Neural cell (in vitro differentiated cells): Measurements from ENCODE around the gene EYS.

Experiments
- EP300 ChIP-seq: fragments of 450-650 bp; conservative IDR thresholded peaks from 2 replicates; pipeline ENCODE4 v1.6.1; 2014; ENCODE audit warnings: antibody characterized with exemption, mild to moderate bottlenecking, moderate library complexity; ENCODE audit not compliant: poor library complexity, severe bottlenecking
- EZH2 ChIP-seq: fragments of 200-600, 300-800 bp; shearing (Covaris generic), sonication (generic); IDR thresholded peaks from 2 replicates; pipeline ENCODE4 v1.6.1; 2014; ENCODE audit warnings: antibody characterized with exemption, low read length, borderline replicate concordance, mild to moderate bottlenecking; ENCODE audit not compliant: insufficient read depth, poor library complexity, severe bottlenecking
- MXI1 ChIP-seq: fragments of 450-650 bp; conservative IDR thresholded peaks from 2 replicates; pipeline ENCODE4 v1.6.1; 2014; ENCODE audit warnings: antibody characterized with exemption, mild to moderate bottlenecking; ENCODE audit not compliant: poor library complexity, severe bottlenecking
- POLR2AphosphoS5 ChIP-seq: IDR thresholded peaks from 2 replicates; pipeline ENCODE4 v1.6.1; 2012
- RAD21 ChIP-seq: fragments of 450-650 bp; conservative IDR thresholded peaks from 2 replicates; pipeline ENCODE4 v1.6.1; 2014; ENCODE audit warnings: antibody characterized with exemption, mild to moderate bottlenecking, moderate library complexity
- SMC3 ChIP-seq: fragments of 450-650 bp; conservative IDR thresholded peaks from 2 replicates; pipeline ENCODE4 v1.6.1; 2014; ENCODE audit warnings: antibody characterized with exemption, mild to moderate bottlenecking, moderate library complexity; ENCODE audit not compliant: poor library complexity
- TAF1 ChIP-seq: IDR thresholded peaks from 2 replicates; pipeline ENCODE4 v1.6.1; 2012; ENCODE audit warnings: low read depth
- TF ChIP-seq, protein P1 (sequence below): fragments of 450-650 bp; IDR thresholded peaks from 2 replicates; pipeline ENCODE4 v1.5.1; 2014; ENCODE audit warnings: antibody characterized with exemption, mild to moderate bottlenecking, moderate library complexity; ENCODE audit not compliant: poor library complexity, severe bottlenecking
- TF ChIP-seq, protein P2 (sequence below): IDR thresholded peaks from 2 replicates; pipeline ENCODE4 v1.6.1; 2012; ENCODE audit warnings: borderline replicate concordance

DNA sequence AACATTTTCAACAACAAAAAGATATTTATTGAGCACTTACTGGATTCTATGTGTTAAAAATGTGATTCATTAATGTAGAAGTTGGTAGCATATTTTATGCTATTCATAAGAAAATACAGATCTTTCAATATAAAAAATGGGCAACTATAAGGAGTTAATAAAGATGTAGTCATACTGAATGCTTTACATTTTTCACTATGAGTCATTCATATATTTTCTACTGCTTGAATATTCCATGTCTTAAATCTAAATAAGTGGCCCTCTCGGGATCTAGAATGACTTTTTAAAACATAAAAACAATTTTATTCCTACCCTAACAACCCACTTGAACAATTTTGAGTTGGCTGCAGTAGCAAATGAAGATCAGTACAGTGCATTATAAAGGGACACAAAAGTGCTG lies 1709.3 kb downstream of the EYS start:
- TF ChIP-seq, protein P1, sequence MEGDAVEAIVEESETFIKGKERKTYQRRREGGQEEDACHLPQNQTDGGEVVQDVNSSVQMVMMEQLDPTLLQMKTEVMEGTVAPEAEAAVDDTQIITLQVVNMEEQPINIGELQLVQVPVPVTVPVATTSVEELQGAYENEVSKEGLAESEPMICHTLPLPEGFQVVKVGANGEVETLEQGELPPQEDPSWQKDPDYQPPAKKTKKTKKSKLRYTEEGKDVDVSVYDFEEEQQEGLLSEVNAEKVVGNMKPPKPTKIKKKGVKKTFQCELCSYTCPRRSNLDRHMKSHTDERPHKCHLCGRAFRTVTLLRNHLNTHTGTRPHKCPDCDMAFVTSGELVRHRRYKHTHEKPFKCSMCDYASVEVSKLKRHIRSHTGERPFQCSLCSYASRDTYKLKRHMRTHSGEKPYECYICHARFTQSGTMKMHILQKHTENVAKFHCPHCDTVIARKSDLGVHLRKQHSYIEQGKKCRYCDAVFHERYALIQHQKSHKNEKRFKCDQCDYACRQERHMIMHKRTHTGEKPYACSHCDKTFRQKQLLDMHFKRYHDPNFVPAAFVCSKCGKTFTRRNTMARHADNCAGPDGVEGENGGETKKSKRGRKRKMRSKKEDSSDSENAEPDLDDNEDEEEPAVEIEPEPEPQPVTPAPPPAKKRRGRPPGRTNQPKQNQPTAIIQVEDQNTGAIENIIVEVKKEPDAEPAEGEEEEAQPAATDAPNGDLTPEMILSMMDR = no peak
- TF ChIP-seq EP300 (no peak), SMC3 (no peak), TAF1 (no peak), RAD21 (no peak), EZH2 (no peak), POLR2AphosphoS5 (no peak), MXI1 (no peak)
- TF ChIP-seq, protein P2, sequence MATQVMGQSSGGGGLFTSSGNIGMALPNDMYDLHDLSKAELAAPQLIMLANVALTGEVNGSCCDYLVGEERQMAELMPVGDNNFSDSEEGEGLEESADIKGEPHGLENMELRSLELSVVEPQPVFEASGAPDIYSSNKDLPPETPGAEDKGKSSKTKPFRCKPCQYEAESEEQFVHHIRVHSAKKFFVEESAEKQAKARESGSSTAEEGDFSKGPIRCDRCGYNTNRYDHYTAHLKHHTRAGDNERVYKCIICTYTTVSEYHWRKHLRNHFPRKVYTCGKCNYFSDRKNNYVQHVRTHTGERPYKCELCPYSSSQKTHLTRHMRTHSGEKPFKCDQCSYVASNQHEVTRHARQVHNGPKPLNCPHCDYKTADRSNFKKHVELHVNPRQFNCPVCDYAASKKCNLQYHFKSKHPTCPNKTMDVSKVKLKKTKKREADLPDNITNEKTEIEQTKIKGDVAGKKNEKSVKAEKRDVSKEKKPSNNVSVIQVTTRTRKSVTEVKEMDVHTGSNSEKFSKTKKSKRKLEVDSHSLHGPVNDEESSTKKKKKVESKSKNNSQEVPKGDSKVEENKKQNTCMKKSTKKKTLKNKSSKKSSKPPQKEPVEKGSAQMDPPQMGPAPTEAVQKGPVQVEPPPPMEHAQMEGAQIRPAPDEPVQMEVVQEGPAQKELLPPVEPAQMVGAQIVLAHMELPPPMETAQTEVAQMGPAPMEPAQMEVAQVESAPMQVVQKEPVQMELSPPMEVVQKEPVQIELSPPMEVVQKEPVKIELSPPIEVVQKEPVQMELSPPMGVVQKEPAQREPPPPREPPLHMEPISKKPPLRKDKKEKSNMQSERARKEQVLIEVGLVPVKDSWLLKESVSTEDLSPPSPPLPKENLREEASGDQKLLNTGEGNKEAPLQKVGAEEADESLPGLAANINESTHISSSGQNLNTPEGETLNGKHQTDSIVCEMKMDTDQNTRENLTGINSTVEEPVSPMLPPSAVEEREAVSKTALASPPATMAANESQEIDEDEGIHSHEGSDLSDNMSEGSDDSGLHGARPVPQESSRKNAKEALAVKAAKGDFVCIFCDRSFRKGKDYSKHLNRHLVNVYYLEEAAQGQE = no peak
